DMS153 (cell line): ENCODE results near the gene LHX5.
"Not testable (repeated sequence)": the region's sequence is repeated elsewhere in the genome, so short reads cannot be mapped to it uniquely, and the experiment has no call there.

Source experiments
- DNase-seq: peaks from one replicate; lab custom pipeline; 2025; lab: John Stamatoyannopoulos, UW

Gene LHX5

GRCh38 chr12:113471619-113472171 lies at the start of gene LHX5:
LHX5 (minus strand) TSS chr12:113471871; CDS start chr12:113471498, 373 bp downstream.
- no peak for DNase-seq

GRCh38 chr12:113519464-113520307 lies 48.0 kb upstream of the LHX5 start:
- no peak for DNase-seq

- no peak for DNase-seq
Measured at GRCh38 chr12:113515082-113515856, 43.6 kb upstream of the LHX5 start.

GRCh38 chr12:113514602-113515001 lies 42.9 kb upstream of the LHX5 start:
- no peak for DNase-seq

GRCh38 chr12:113512568-113512967 lies 40.9 kb upstream of the LHX5 start:
- DNase-seq, result no peak

- DNase-seq, result no peak
Measured at GRCh38 chr12:113506867-113507266, 35.2 kb upstream of the LHX5 start.

- no peak for DNase-seq
Measured at GRCh38 chr12:113505941-113506340, 34.3 kb upstream of the LHX5 start.

GRCh38 chr12:113504917-113505316 lies 33.2 kb upstream of the LHX5 start:
- no peak for DNase-seq

GRCh38 chr12:113500782-113501311 lies 29.2 kb upstream of the LHX5 start:
- no peak for DNase-seq

- no peak for DNase-seq
Measured at GRCh38 chr12:113500306-113500675, 28.6 kb upstream of the LHX5 start.

GRCh38 chr12:113498490-113498889 lies 26.8 kb upstream of the LHX5 start:
- DNase-seq, result no peak

- DNase-seq, result no peak
Measured at GRCh38 chr12:113497693-113498092, 26.0 kb upstream of the LHX5 start.

GRCh38 chr12:113495941-113496340 lies 24.3 kb upstream of the LHX5 start:
- DNase-seq, result not testable (repeated sequence)

- DNase-seq, result no peak
Measured at GRCh38 chr12:113488322-113488721, 16.7 kb upstream of the LHX5 start.

- no peak for DNase-seq
Measured at GRCh38 chr12:113486722-113487121, 15.1 kb upstream of the LHX5 start.

- no peak for DNase-seq
Measured at GRCh38 chr12:113485330-113485729, 13.7 kb upstream of the LHX5 start.

- DNase-seq, result no peak
Measured at GRCh38 chr12:113482334-113482733, 10.7 kb upstream of the LHX5 start.

- no peak for DNase-seq
Measured at GRCh38 chr12:113480336-113480971, 8.8 kb upstream of the LHX5 start.

- no peak for DNase-seq
Measured at GRCh38 chr12:113479590-113480335, 8.1 kb upstream of the LHX5 start.

- DNase-seq, result no peak
Measured at GRCh38 chr12:113479216-113479589, 7.5 kb upstream of the LHX5 start.

- no peak for DNase-seq
Measured at GRCh38 chr12:113478351-113479011, 6.8 kb upstream of the LHX5 start.
